HL-60 (cell line): ENCODE data around the gene TACC2.
"Not testable (repeated sequence)": the region's sequence is repeated elsewhere in the genome, so short reads cannot be mapped to it uniquely, and the experiment has no call there.

Experiments
- GABPA ChIP-seq: IDR thresholded peaks from 2 replicates; pipeline ENCODE4 v1.6.1; 2012; ENCODE audit warnings: low read depth
- POLR2AphosphoS5 ChIP-seq: IDR thresholded peaks from 2 replicates; pipeline ENCODE4 v1.6.1; 2012; ENCODE audit warnings: low read depth
- SPI1 ChIP-seq: IDR thresholded peaks from 2 replicates; pipeline ENCODE4 v1.6.1; 2012; ENCODE audit warnings: low read depth, mild to moderate bottlenecking, borderline replicate concordance
- TF ChIP-seq, protein P1 (sequence below): IDR thresholded peaks from one replicate; pipeline ENCODE4 v1.5.1; 2011; ENCODE audit warnings: low read length, control low read depth, inconsistent platforms; ENCODE audit not compliant: insufficient read depth
- TF ChIP-seq, protein P2 (sequence below): IDR thresholded peaks from 2 replicates; pipeline ENCODE4 v1.6.1; 2012; ENCODE audit warnings: low read depth; ENCODE audit not compliant: insufficient replicate concordance

DNA sequence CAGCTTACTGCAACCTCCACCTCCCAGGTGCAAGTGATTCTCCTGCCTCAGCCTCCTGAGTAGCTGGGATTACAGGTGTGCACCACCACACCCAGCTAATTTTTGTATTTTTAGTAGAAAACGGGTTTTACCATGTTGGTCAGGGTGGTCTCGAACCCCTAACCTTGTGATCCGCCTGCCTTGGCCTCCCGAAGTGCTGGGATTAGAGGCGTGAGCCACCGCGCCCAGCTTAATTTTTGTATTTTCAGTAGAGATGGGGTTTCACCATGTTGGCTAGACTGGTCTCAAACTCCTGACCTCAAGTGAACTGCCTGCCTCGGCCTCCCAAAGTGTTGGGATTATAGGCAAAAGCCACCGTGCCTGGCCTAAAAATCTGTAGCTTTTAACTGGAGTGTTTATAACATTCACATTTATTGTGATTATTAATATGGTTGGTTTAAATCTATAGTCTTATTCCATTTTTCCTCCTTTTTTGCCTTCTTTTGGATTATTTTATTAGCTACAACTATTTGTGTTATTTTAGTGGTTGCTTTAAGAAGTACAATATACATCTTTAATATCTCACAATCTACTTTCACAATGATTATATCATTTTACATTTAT is 77.5 kb downstream of the TACC2 start:
- TF ChIP-seq, protein P1, sequence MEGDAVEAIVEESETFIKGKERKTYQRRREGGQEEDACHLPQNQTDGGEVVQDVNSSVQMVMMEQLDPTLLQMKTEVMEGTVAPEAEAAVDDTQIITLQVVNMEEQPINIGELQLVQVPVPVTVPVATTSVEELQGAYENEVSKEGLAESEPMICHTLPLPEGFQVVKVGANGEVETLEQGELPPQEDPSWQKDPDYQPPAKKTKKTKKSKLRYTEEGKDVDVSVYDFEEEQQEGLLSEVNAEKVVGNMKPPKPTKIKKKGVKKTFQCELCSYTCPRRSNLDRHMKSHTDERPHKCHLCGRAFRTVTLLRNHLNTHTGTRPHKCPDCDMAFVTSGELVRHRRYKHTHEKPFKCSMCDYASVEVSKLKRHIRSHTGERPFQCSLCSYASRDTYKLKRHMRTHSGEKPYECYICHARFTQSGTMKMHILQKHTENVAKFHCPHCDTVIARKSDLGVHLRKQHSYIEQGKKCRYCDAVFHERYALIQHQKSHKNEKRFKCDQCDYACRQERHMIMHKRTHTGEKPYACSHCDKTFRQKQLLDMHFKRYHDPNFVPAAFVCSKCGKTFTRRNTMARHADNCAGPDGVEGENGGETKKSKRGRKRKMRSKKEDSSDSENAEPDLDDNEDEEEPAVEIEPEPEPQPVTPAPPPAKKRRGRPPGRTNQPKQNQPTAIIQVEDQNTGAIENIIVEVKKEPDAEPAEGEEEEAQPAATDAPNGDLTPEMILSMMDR: not testable (repeated sequence)
- not testable (repeated sequence) for TF ChIP-seq POLR2AphosphoS5, GABPA, SPI1
- TF ChIP-seq, protein P2, sequence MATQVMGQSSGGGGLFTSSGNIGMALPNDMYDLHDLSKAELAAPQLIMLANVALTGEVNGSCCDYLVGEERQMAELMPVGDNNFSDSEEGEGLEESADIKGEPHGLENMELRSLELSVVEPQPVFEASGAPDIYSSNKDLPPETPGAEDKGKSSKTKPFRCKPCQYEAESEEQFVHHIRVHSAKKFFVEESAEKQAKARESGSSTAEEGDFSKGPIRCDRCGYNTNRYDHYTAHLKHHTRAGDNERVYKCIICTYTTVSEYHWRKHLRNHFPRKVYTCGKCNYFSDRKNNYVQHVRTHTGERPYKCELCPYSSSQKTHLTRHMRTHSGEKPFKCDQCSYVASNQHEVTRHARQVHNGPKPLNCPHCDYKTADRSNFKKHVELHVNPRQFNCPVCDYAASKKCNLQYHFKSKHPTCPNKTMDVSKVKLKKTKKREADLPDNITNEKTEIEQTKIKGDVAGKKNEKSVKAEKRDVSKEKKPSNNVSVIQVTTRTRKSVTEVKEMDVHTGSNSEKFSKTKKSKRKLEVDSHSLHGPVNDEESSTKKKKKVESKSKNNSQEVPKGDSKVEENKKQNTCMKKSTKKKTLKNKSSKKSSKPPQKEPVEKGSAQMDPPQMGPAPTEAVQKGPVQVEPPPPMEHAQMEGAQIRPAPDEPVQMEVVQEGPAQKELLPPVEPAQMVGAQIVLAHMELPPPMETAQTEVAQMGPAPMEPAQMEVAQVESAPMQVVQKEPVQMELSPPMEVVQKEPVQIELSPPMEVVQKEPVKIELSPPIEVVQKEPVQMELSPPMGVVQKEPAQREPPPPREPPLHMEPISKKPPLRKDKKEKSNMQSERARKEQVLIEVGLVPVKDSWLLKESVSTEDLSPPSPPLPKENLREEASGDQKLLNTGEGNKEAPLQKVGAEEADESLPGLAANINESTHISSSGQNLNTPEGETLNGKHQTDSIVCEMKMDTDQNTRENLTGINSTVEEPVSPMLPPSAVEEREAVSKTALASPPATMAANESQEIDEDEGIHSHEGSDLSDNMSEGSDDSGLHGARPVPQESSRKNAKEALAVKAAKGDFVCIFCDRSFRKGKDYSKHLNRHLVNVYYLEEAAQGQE: not testable (repeated sequence)
